Activated CD8-positive, alpha-beta T cell treated with anti-CD3 and anti-CD28 coated beads, Interleukin-2, amount 10 ng/mL, durations not matched to agents 7 days and 5 days (primary cell): Measurements from ENCODE around the gene FAM168A. TPM values are rescaled to one million over a fixed set of nuclear protein-coding genes. Genes with fewer than 3 reads are reported as not detected.

Source experiments
- ATAC-seq: fragments of 150-1000 bp; cut with Tn5 transposase; one replicate; pipeline ENCODE4 v1.10.0; 2021; ENCODE audit warnings: moderate library complexity
- CTCF ChIA-PET: fragments of 350-600 bp; sonication (Branson Sonifier 250); formaldehyde crosslinking; loops from one replicate; lab custom pipeline; 2021; ENCODE audit warnings: antibody characterized with exemption; lab: Charles Lee
- POLR2A ChIA-PET: fragments of 350-600 bp; sonication (Branson Sonifier 250); formaldehyde crosslinking; loops from one replicate; lab custom pipeline; 2021; ENCODE audit warnings: antibody characterized with exemption; lab: Charles Lee
- DNase-seq: peaks from one replicate; pipeline ENCODE4 v3.0.0-alpha.2; 2020
- H3K27ac Mint-ChIP-seq: one replicate; pipeline ENCODE4 v1.8.0; 2021; ENCODE audit warnings: mild to moderate bottlenecking, mixed read lengths
- H3K27me3 Mint-ChIP-seq: one replicate; pipeline ENCODE4 v1.8.0; 2021; ENCODE audit warnings: low read depth, mixed read lengths
- H3K36me3 Mint-ChIP-seq: one replicate; pipeline ENCODE4 v1.8.0; 2021; ENCODE audit warnings: low read depth, mixed read lengths
- H3K4me1 Mint-ChIP-seq: one replicate; pipeline ENCODE4 v1.8.0; 2021; ENCODE audit warnings: low read depth, mixed read lengths
- H3K4me3 Mint-ChIP-seq: one replicate; pipeline ENCODE4 v1.8.0; 2021; ENCODE audit warnings: mild to moderate bottlenecking, mixed read lengths
- H3K9me3 Mint-ChIP-seq: one replicate; pipeline ENCODE4 v1.8.0; 2022; ENCODE audit warnings: mixed read lengths; ENCODE audit not compliant: insufficient read depth
- total RNA-seq, 2 experiments: library from RNA; stranded (reverse); gene quantifications; one replicate each; pipeline ENCODE4 v1.2.3, GENCODE V29; 2021

The FAM168A gene
- total RNA-seq, 2 experiments from 2014 or later = 25.9 to 27.8 TPM

DNA sequence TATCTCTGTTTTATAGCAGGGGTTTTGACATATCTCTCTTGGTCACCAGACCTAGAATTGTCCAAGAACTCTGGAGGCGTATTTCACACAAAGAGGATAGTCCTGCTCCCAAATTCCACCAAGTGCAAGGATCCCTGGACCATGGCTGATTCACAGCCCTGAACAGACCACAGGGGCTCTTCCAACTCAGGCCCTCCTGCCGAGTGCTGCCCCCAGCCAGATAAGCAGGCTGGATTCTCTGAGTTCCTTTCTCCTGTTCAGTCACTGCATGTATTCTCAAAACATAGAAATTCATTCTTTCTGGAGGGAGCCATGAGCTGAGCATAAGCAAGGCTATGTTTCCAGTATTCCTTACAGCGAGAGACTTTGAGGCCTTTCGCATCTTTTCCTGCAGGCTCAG, 35.1 kb upstream of the FAM168A start:
- no peaks in the 10 kb centered on the region for H3K27me3 Mint-ChIP-seq
- H3K36me3 Mint-ChIP-seq = no peaks in the 10 kb centered on the region
- ATAC-seq (no peak), DNase-seq (no peak)
- no peak overlapping the region for H3K27ac Mint-ChIP-seq
- H3K4me1 Mint-ChIP-seq = peaks cover 10% of the 10 kb centered on the region
- POLR2A ChIA-PET = no interaction called here
- CTCF ChIA-PET = interaction anchor here (1.3 kb wide), 1 partner anchor 28 kb away, joined by 5 read pairs; no protein-coding TSS in a partner anchor
- no peaks in the 10 kb centered on the region for H3K9me3 Mint-ChIP-seq
- no peak overlapping the region for H3K4me3 Mint-ChIP-seq

DNA sequence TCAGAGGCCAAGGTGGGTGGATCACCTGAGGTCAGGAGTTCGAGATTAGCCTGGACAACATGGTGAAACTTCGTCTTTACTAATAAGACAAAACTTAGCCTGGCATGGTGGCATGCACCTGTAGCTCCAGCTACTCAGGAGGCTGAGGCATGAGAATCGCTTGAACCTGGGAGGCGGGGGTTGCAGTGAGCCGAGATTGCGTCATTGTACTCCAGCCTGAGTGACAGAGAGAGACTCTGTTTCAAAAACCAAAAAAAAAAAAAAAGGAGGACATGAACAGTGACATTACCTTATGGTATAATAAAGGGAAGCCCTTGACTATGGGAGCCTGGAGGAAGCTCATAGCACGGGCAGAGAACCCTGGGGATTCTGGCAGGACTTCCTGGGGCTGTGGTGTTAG, 32.0 kb upstream of the FAM168A start:
- Mint-ChIP-seq H3K4me3 (no peak overlapping the region), H3K27ac (no peak overlapping the region), H3K27me3 (no peaks in the 10 kb centered on the region), H3K36me3 (no peaks in the 10 kb centered on the region), H3K9me3 (no peaks in the 10 kb centered on the region), H3K4me1 (peaks cover 12% of the 10 kb centered on the region)
- DNase-seq (no peak), ATAC-seq (no peak)
- CTCF ChIA-PET = no interaction called here
- POLR2A ChIA-PET = no interaction called here

DNA sequence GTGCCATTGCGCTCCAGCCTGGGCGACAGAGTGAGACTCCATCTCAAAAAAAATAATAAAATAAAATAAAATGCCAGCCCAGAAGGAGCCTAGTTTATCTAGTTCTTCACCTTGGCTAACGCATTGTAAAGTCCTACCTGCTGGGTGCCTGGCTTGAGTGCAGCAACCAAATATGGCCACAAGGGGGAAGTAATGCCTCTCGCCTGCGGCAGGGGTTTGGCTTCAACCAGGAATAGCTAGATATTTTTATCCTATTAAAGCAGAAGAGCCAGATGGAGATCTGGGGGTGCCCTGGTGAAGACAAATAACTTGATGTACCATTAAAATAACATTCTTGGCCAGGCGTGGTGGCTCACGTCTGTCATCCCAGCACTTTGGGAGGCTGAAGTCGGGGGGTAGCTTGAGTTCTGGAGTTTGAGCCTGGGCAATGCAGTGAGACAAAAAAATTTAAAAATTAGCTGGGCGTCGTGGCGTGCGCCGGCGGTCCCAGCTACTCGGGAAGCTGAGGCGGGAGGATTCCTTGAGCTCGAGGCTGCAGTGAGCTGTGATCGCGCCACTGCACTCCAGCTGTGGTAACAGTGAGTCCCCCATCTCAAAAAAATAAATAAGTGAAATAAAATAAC, 27.9 kb upstream of the FAM168A start:
- ChIA-PET POLR2A (interaction anchor here (0.9 to 1.3 kb wide), 3 partner anchors 21 to 34 kb away, joined by 3 to 5 read pairs (median 4); partner anchors contain the start of gene PLEKHB1), CTCF (interaction anchor here (0.6 to 6.7 kb wide), 58 partner anchors 8 to 318 kb away, joined by 3 to 165 read pairs (median 4); partner anchors contain the start of genes ARHGEF17, FAM168A and PLEKHB1)
- Mint-ChIP-seq H3K27me3 (peaks cover 25% of the 10 kb centered on the region), H3K4me1 (peaks cover 2% of the 10 kb centered on the region), H3K36me3 (no peaks in the 10 kb centered on the region), H3K9me3 (no peaks in the 10 kb centered on the region), H3K4me3 (no peak overlapping the region), H3K27ac (no peak overlapping the region)
- peak; percentile 87 for ATAC-seq
- peak; percentile 76 for DNase-seq

DNA sequence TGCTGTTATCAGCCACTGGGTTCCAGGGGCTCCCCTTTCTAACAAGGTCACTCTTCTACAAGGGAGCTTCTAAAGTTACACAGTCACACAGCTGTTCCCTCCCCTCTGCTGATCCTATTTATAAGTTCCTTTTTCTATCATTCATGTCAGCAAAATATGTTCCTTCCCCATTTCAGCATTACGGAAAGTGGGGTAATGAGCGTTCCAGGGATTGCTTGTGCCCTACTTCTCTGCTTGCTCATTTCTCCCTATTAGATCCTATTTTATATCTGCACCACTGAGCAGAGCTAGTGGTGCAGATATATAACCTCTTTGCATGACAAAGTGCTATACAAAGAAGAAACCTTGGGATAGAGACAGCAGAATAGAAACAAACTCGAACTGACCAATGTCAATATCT, 25.8 kb upstream of the FAM168A start:
- Mint-ChIP-seq H3K36me3 (no peaks in the 10 kb centered on the region), H3K9me3 (no peaks in the 10 kb centered on the region), H3K4me3 (no peak overlapping the region), H3K27me3 (peaks cover 25% of the 10 kb centered on the region), H3K27ac (no peak overlapping the region), H3K4me1 (peaks cover 2% of the 10 kb centered on the region)
- ChIA-PET POLR2A (interaction anchor here (1.0 kb wide), 1 partner anchor 25 kb away, joined by 3 read pairs; no protein-coding TSS in a partner anchor), CTCF (interaction anchor here (1.0 to 6.7 kb wide), 3 partner anchors 20 to 135 kb away, joined by 3 to 165 read pairs (median 3); no protein-coding TSS in a partner anchor)
- DNase-seq (no peak), ATAC-seq (no peak)

DNA sequence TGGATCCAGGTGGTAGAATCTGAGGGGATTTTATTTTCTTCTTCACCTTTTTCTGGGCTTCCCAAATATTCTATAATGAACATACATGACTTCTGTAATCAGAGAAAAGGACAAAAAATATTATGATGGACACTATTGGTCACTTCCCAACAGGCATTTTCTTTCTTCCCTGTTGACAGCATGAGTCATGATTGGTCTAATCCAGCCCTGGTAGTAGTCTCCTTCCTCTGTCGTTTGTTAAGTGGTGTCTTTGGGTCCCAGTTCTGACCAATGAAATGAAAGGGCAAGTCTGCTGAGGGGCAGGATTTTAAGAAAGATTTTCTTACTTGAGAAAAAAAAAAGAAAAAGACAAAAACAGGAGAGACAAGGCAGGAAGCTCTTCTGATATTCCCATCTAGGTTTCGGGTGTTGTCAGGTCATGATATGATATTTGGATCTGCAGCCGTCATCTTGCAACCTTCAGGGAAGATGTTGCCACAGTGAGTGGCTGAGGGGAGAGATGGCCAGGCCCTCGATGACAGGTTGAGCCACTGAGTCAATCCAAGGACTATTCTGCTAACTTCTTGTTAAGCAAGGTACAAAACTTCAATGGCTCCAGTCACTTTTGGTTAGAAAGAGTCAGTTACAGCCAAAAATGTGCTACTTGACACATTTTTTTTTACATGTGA, 25.1 kb upstream of the FAM168A start:
- peaks cover 25% of the 10 kb centered on the region for H3K27me3 Mint-ChIP-seq
- no peak overlapping the region for H3K27ac Mint-ChIP-seq
- ChIA-PET CTCF (interaction anchor here (1.0 to 6.7 kb wide), 3 partner anchors 19 to 134 kb away, joined by 3 to 165 read pairs (median 3); no protein-coding TSS in a partner anchor), POLR2A (no interaction called here)
- DNase-seq = no peak
- peaks cover 2% of the 10 kb centered on the region for H3K4me1 Mint-ChIP-seq
- no peak overlapping the region for H3K4me3 Mint-ChIP-seq
- no peak for ATAC-seq
- no peaks in the 10 kb centered on the region for H3K36me3 Mint-ChIP-seq
- H3K9me3 Mint-ChIP-seq = no peaks in the 10 kb centered on the region

DNA sequence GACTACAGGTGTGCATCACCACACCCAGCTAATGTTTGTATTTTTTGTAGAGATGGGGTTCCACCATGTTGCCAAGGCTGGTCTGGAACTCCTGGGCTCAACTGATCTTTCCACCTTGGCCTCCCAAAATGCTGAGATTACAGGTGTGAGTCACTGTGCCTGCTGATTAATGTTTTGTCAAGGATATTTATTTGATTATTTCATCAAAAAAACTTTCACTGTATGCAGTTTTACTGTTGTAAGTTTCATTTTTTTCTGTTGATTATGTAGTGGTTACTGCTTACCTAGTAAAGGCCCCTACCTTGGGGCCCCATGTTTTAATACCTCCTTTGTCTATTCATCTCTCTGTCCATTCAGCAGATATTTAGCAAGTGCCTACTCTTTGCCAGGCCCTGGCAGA, 16.7 kb upstream of the FAM168A start:
- CTCF ChIA-PET = interaction anchor here (2.7 kb wide), 1 partner anchor 11 kb away, joined by 9 read pairs; no protein-coding TSS in a partner anchor

DNA sequence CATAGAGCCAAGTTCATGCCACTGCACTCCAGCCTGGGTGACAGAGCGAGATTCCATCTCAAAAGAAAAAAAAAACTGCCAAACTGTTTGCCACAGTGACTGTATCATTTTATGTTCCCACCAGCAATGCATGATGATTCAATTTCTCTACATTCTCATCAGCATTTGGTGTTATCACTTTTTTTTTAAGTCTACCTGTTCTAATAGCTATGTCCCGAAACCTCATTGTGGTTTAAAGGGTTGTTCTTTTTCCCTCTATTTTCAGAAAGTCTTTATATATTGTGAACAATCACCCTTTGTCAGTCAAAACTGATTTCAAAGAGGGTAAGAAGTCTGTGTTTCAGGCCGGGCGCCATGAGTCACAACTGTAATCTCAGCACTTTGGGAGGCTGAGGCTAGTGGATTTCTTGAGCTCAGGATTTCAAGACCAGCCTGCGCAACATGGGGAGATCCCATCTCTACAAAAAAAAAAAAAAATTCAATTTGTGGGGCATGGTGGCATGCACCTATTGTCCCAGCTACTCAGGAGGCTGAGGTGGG, 14.8 kb upstream of the FAM168A start:
- no peak overlapping the region for H3K27ac Mint-ChIP-seq
- DNase-seq = no peak
- no peak for ATAC-seq
- ChIA-PET POLR2A (no interaction called here), CTCF (interaction anchor here (2.7 kb wide), 1 partner anchor 13 kb away, joined by 9 read pairs; no protein-coding TSS in a partner anchor)
- no peaks in the 10 kb centered on the region for H3K4me1 Mint-ChIP-seq
- H3K36me3 Mint-ChIP-seq = no peaks in the 10 kb centered on the region
- no peaks in the 10 kb centered on the region for H3K9me3 Mint-ChIP-seq
- H3K4me3 Mint-ChIP-seq = no peak overlapping the region
- peaks cover 5% of the 10 kb centered on the region for H3K27me3 Mint-ChIP-seq

More for the DNA sequence above, 16.7 kb upstream of the FAM168A start:
- no peak overlapping the region for H3K27ac Mint-ChIP-seq
- no peaks in the 10 kb centered on the region for H3K9me3 Mint-ChIP-seq
- H3K4me3 Mint-ChIP-seq = no peak overlapping the region
- DNase-seq (no peak), ATAC-seq (no peak)
- no peaks in the 10 kb centered on the region for H3K4me1 Mint-ChIP-seq
- H3K36me3 Mint-ChIP-seq = no peaks in the 10 kb centered on the region
- POLR2A ChIA-PET = no interaction called here
- peaks cover 2% of the 10 kb centered on the region for H3K27me3 Mint-ChIP-seq

DNA sequence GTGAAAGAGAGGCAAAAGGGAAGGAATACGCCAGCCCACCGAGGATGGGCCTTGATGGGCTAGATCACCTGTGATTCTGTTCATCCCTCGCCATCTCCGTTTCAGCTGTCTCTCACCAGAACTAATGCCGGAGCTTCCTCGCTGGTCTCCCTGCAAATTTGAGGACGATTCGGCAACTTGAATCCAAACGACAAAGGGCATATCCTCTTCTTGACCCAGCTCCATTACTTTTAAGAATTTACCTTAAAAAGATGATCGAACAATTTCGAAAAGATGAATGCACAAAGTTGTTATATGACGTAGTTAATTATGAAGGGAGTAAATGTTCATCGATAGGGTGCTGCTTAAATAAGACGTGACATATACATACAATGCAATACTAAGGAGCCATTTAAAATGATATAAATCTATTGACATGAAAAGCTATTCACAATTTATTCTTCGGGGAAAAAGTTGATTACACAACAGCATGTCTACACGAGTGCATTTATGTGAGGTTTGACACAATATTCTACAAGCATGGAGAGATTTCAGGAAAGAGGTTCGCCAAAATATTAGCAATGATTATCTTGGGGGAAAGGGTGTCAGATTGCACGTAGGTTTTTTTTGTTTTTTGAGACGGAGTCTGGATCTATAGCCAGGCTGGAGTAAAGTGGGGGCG, 937 bp upstream of the FAM168A start:
- Mint-ChIP-seq H3K4me1 (peaks cover 35% of the 10 kb centered on the region), H3K9me3 (no peaks in the 10 kb centered on the region), H3K4me3 (peak overlapping the region; percentile 91), H3K36me3 (peaks cover 7% of the 10 kb centered on the region), H3K27me3 (peaks cover 5% of the 10 kb centered on the region), H3K27ac (peak overlapping the region; percentile 93)
- no peak for ATAC-seq
- DNase-seq = no peak
- ChIA-PET CTCF (interaction anchor here (0.8 to 1.5 kb wide), 8 partner anchors 20 to 292 kb away, joined by 3 to 6 read pairs (median 4); no protein-coding TSS in a partner anchor), POLR2A (interaction anchor here (0.7 to 1.7 kb wide), 6 partner anchors 21 to 82 kb away, joined by 3 to 6 read pairs (median 3); no protein-coding TSS in a partner anchor)

DNA sequence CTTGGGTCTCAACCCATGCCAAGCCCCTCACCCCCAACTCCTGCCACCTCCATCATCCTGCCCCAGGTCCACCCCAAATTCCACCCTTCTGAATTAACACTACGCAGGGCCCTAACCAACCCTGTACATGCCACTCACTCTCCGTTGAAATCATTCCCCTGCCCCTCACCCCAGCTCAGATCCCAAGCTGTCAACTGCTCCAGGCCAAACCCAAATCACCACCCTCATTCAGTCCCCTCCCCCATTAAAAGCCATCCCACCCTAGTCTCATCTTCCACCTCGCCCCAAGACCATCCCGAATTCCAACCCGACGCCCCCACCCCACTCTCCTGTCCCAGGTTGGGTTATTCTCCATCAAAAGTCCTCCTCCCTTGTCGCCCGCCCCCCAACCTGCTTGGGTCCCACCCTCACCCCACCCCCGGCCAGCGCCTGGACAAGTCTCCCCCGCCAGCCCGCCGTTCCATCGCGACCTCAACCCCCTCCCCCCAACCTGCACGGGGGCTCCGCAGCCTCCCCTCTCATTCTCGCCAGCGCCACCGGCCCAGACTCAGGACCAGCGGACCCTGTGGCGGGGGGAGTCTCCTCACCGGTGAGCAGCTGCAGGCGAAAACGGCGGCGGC, 466 bp downstream of the FAM168A start:
- no peak for DNase-seq
- peak overlapping the region; percentile 93 for H3K27ac Mint-ChIP-seq

DNA sequence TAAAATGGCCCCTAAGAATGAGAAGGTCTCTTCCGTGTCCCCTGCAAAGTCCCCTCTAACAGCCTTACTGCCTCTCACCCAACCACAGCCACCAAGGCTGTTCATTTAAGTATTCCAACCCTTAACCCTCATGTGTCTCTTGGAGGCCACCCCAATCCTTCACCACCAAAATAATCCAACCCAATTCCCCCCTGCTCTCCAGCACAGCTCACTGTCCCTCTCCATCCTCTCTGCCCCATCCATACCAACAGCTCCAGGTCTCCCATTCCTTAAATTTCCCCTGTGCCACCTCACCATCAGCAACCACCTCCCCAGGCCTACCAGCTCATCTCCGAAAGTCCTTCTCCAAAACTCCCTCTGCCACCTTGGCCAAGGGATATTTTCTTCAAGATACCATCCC, 1.4 kb downstream of the FAM168A start:
- Mint-ChIP-seq H3K9me3 (no peaks in the 10 kb centered on the region), H3K27ac (peak overlapping the region; percentile 55), H3K4me3 (peak overlapping the region; percentile 91), H3K36me3 (peaks cover 7% of the 10 kb centered on the region), H3K27me3 (peaks cover 5% of the 10 kb centered on the region), H3K4me1 (peaks cover 35% of the 10 kb centered on the region)
- DNase-seq (no peak), ATAC-seq (no peak)
- ChIA-PET CTCF (interaction anchor here (1.2 kb wide), 1 partner anchor 34 kb away, joined by 3 read pairs; no protein-coding TSS in a partner anchor), POLR2A (interaction anchor here (0.7 kb wide), 1 partner anchor 16 kb away, joined by 3 read pairs; no protein-coding TSS in a partner anchor)

More for the DNA sequence above, 466 bp downstream of the FAM168A start:
- Mint-ChIP-seq H3K4me1 (peaks cover 35% of the 10 kb centered on the region), H3K27me3 (peaks cover 5% of the 10 kb centered on the region), H3K36me3 (peaks cover 7% of the 10 kb centered on the region), H3K9me3 (no peaks in the 10 kb centered on the region), H3K4me3 (peak overlapping the region; percentile 91)
- no peak for ATAC-seq
- POLR2A ChIA-PET = interaction anchor here (1.7 kb wide), 1 partner anchor 58 kb away, joined by 6 read pairs; no protein-coding TSS in a partner anchor
- CTCF ChIA-PET = interaction anchor here (1.2 kb wide), 1 partner anchor 33 kb away, joined by 3 read pairs; no protein-coding TSS in a partner anchor
